K562 (cell line): ENCODE results near the gene KIF23. TPM values are rescaled to one million over a fixed set of nuclear protein-coding genes. Genes with fewer than 3 reads are reported as not detected.

Source experiments
- ATAC-seq: fragments of 200-7000 bp; cut with Tn5 transposase; 3 replicates; pipeline ENCODE4 v1.9.1; 2020; ENCODE audit warnings: moderate library complexity
- BruUV-seq: library from RNA; stranded (reverse); fragments of 400-500 nt; replicated peaks from 2 replicates; lab custom pipeline; 2021; lab: Mats Ljungman, UMichigan
- CTCF ChIA-PET: fragments of 300-600 bp; formaldehyde crosslinking; extraction: SDS; loops from one replicate; lab custom pipeline; 2021; ENCODE audit warnings: low intra/inter-chr PET ratio; lab: Yijun Ruan, JAX
- POLR2A ChIA-PET: fragments of 300-600, 350-650 bp; sonication (Branson Sonifier 250); formaldehyde crosslinking; extraction: SDS; loops from one replicate; lab custom pipeline; 2021; ENCODE audit warnings: antibody characterized with exemption, inconsistent platforms; lab: Yijun Ruan, JAX
- DNase-seq, 4 experiments: peaks; one replicate each; pipeline versions ENCODE4 v3.0.0 to v3.0.0-alpha.2; 2011 to 2018; ENCODE audit warnings: low spot score in 3 of 4, mixed read lengths in 3 of 4; ENCODE audit errors: extremely low read depth in 1 of 4
- FAIRE-seq: peaks from 2 replicates; lab custom pipeline; 2011; peaks lifted over from hg19 to GRCh38; lab: Jason Lieb, UNC
- H2AFZ ChIP-seq: 2 replicates; pipeline ENCODE4 v1.6.0; 2011; ENCODE audit warnings: low read depth, low read length, control low read depth, inconsistent platforms
- H3K27ac ChIP-seq: fragments of 200-600 bp; 3 replicates; pipeline ENCODE4 v1.8.0; 2011; ENCODE audit warnings: low read depth, mild to moderate bottlenecking, control low read depth, inconsistent platforms, low read length, moderate library complexity, mixed read lengths; ENCODE audit errors: extremely low read depth
- H3K27me3 ChIP-seq, 2 experiments: fragments of 300-600 bp in 1 of 2; 2 replicates in 1 of 2; 3 replicates in 1 of 2; pipeline versions ENCODE4 v1.6.0 to v1.8.0; 2011; ENCODE audit warnings: inconsistent platforms in 2 of 2, low read length in 2 of 2, mild to moderate bottlenecking in 1 of 2, mixed read lengths in 1 of 2, moderate library complexity in 1 of 2; ENCODE audit not compliant: control insufficient read depth in 2 of 2, insufficient read depth in 2 of 2
- H3K36me3 ChIP-seq: fragments of 300-600 bp; 3 replicates; pipeline ENCODE4 v1.8.0; 2011; ENCODE audit warnings: mild to moderate bottlenecking, low read length, inconsistent platforms; ENCODE audit not compliant: control insufficient read depth, insufficient read depth
- H3K4me1 ChIP-seq, 2 experiments: fragments of 200-600 bp in 1 of 2; replicated peaks in 1 of 2; 2 replicates in 1 of 2; 3 replicates in 1 of 2; pipeline versions ENCODE4 v1.5.1 to v1.8.0; 2011; ENCODE audit warnings: inconsistent platforms in 2 of 2, low read length in 2 of 2, mild to moderate bottlenecking in 1 of 2, mixed read lengths in 1 of 2, moderate library complexity in 1 of 2; ENCODE audit not compliant: control insufficient read depth in 2 of 2, insufficient read depth in 2 of 2
- H3K4me2 ChIP-seq: 2 replicates; pipeline ENCODE4 v1.6.1; 2011; ENCODE audit warnings: low read length, control low read depth, inconsistent platforms, mixed read lengths; ENCODE audit not compliant: insufficient read depth
- H3K4me3 ChIP-seq: fragments of 200-600 bp; sonication (generic), shearing (Covaris generic); 2 replicates; pipeline ENCODE4 v1.5.1; 2016; ENCODE audit warnings: control low read depth, inconsistent platforms
- H3K79me2 ChIP-seq: fragments of 200-600 bp; 3 replicates; pipeline ENCODE4 v1.8.0; 2011; ENCODE audit warnings: low read length, inconsistent platforms; ENCODE audit not compliant: control insufficient read depth, insufficient read depth
- H3K9ac ChIP-seq, 2 experiments: 2 replicates each; pipeline versions ENCODE4 v1.6.0 to v1.6.1; 2011; ENCODE audit warnings: low read depth in 2 of 2, low read length in 2 of 2, control low read depth in 1 of 2, inconsistent platforms in 1 of 2, mild to moderate bottlenecking in 1 of 2, mixed read lengths in 1 of 2; ENCODE audit not compliant: insufficient read depth in 1 of 2
- H3K9me1 ChIP-seq: one replicate; pipeline ENCODE4 v1.6.0; 2011; ENCODE audit warnings: inconsistent platforms, mild to moderate bottlenecking, low read length, moderate library complexity; ENCODE audit not compliant: control insufficient read depth, insufficient read depth
- H3K9me3 ChIP-seq: replicated peaks from 2 replicates; pipeline ENCODE4 v1.5.1; 2011; ENCODE audit warnings: low read depth, low read length, inconsistent platforms; ENCODE audit not compliant: control insufficient read depth, insufficient read depth
- H4K20me1 ChIP-seq: replicated peaks from 2 replicates; pipeline ENCODE4 v1.6.1; 2011; ENCODE audit warnings: low read length, inconsistent platforms, mixed read lengths; ENCODE audit not compliant: control insufficient read depth, insufficient read depth
- FOXP1 ChIP-seq: sonication (generic); formaldehyde crosslinking; IDR thresholded peaks from 2 replicates; pipeline ENCODE4 v1.8.0; 2022; ENCODE audit warnings: mild to moderate bottlenecking, missing genetic modification reagents
- HNRNPLL ChIP-seq: fragments of 200-400 bp; formaldehyde crosslinking; IDR thresholded peaks from 2 replicates; pipeline ENCODE4 v1.6.1; 2017; ENCODE audit warnings: low read length, low read depth, mild to moderate bottlenecking; ENCODE audit not compliant: poor library complexity, severe bottlenecking
- NELFE ChIP-seq: IDR thresholded peaks from 2 replicates; pipeline ENCODE4 v1.6.1; 2011; ENCODE audit warnings: mild to moderate bottlenecking; ENCODE audit not compliant: insufficient read depth, insufficient read length
- PHB2 ChIP-seq: fragments of 450-650 bp; IDR thresholded peaks from 2 replicates; pipeline ENCODE4 v1.6.1; 2017; ENCODE audit warnings: low read depth
- SAP30 ChIP-seq: fragments of 200-600 bp; sonication (generic); IDR thresholded peaks from 2 replicates; pipeline ENCODE4 v1.6.1; 2012; ENCODE audit warnings: borderline replicate concordance, low read depth, mild to moderate bottlenecking, moderate library complexity, low read length, control low read depth, inconsistent platforms; ENCODE audit not compliant: insufficient read depth, poor library complexity, severe bottlenecking
- SMAD3 ChIP-seq: fragments of 450-650 bp; formaldehyde crosslinking; conservative IDR thresholded peaks from 2 replicates; pipeline ENCODE4 v1.4.0; 2020; ENCODE audit warnings: mild to moderate bottlenecking
- SUPT5H ChIP-seq: fragments of 450-650 bp; IDR thresholded peaks from 2 replicates; pipeline ENCODE4 v1.6.1; 2016
- ZNF133 ChIP-seq: fragments of 250-450 bp; sonication (Bioruptor Pico); IDR thresholded peaks from 2 replicates; pipeline ENCODE4 v1.4.0; 2020; ENCODE audit warnings: mild to moderate bottlenecking
- ZNF778 ChIP-seq: fragments of 450-650 bp; formaldehyde crosslinking; IDR thresholded peaks from 2 replicates; pipeline ENCODE4 v1.4.0; 2020; ENCODE audit warnings: mild to moderate bottlenecking, moderate library complexity
- WGBS: fragments of 100-300 bp; shearing (Covaris generic); methylation state at CpG from one replicate; pipeline ENCODE4 v1.1.6; 2016; ENCODE audit warnings: low coverage, mixed read lengths; ENCODE audit not compliant: insufficient coverage; ENCODE audit errors: missing lambda C conversion rate; 5-methylcytosine and 5-hydroxymethylcytosine counted together
- in situ Hi-C: fragments of 300-500 bp; cut with MboI; formaldehyde crosslinking; loops from 4 replicates; pipeline ENCODE4 v1.15.0; 2018; ENCODE audit warnings: inconsistent platforms, mixed read lengths
- intact Hi-C: fragments of 100-400 bp; cut with micrococcal nuclease; formaldehyde crosslinking; loops from 2 replicates; pipeline ENCODE4 v1.14.2; 2022
- polyA plus RNA-seq, 8 experiments: library from polyadenylated mRNA; depleted of rRNA in 4 of 8; stranded (reverse) in 5 of 8; unstranded in 3 of 8; fragments of >200 nt; fragmentation: Nextera tagmentation in 2 of 8; fragmentation: Illumina TruSeq in 1 of 8; extraction: Ambion mirVana in 2 of 8; extraction: Trizol in 1 of 8; gene quantifications; 2 replicates each; pipeline versions ENCODE4 v1.2.1 to v1.2.3, GENCODE V29; 2011 to 2014; ENCODE audit warnings: inconsistent platforms in 1 of 8, missing spikeins in 1 of 8
- total RNA-seq, 7 experiments: library from RNA; depleted of rRNA in 6 of 7; stranded (reverse); fragments of >200 nt in 6 of 7; fragmentation: Illumina TruSeq in 2 of 7; extraction: Trizol in 2 of 7; gene quantifications; 2 replicates each; pipeline versions ENCODE4 v1.2.1 to v1.2.3, GENCODE V29; 2011 to 2021; ENCODE audit warnings: low replicate concordance in 1 of 7
- TF ChIP-seq, protein P1 (sequence below): fragments of 250-450 bp; sonication (Bioruptor Pico); IDR thresholded peaks from 2 replicates; pipeline ENCODE4 v1.5.0; 2021; ENCODE audit warnings: mild to moderate bottlenecking, moderate library complexity
- TF ChIP-seq, protein P2 (sequence below): fragments of 450-650 bp; conservative IDR thresholded peaks from 2 replicates; pipeline ENCODE4 v1.6.1; 2016; ENCODE audit warnings: missing genetic modification characterization, low read depth, mild to moderate bottlenecking, missing compliant biosample characterization, moderate library complexity
- TF ChIP-seq, protein P3 (sequence below): fragments of 250-450 bp; sonication (Bioruptor Pico); IDR thresholded peaks from 2 replicates; pipeline ENCODE4 v1.9.0; 2021; ENCODE audit warnings: mild to moderate bottlenecking, inconsistent platforms
- TF ChIP-seq, protein P4 (sequence below): fragments of 450-650 bp; IDR thresholded peaks from 2 replicates; pipeline ENCODE4 v1.6.1; 2016; ENCODE audit warnings: antibody characterized with exemption

KIF23 gene
- total and polyA plus RNA-seq, 9 of the 15 experiments (the other 6 are each of a cell fraction or from before 2014, with no cell fraction given): 29.4 to 58.2 (median 41.9) TPM

DNA sequence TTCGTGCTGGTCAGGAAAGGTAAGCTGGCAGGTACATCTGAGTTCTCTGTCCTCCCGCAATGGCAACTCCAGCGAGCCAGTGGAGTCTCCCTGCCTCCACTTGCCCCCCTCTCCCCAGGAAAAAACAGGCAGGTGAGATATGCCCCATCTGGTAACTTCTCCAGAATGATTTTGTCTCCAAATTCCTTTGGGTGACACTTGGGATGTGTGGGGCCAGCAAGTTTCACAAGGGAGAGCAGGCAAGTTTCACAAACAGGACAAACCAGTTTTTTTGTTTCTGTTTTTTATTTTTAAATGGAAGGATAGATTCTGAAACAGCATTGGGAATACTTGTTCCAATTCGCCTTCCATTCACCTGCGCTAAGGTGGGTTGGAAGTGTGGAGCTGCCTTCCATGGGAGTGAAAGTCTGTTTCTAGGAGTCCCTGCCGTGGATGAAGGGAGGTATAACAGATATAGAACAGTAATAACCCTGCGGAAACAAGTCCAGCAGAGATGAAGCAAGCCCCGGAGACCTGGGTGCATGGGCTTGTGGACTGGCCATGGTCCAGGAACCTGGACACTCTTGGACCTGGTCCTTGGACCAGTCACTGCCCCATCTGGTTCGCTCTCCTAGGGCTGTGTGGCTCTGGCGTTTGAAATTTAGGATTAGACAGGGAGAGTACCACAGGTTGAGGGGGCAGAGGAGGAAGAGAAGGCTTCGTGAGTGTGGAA, 22.9 kb upstream of the KIF23 start:
- in situ Hi-C loops: no loop called here
- peaks cover 0 to 8% of the 10 kb centered on the region in 2 experiments; a peak in 2 of 5 replicates for H3K4me1 ChIP-seq
- peaks cover 14 to 62% of the 10 kb centered on the region in 2 experiments; a peak in 4 of 5 replicates for H3K27me3 ChIP-seq
- BruUV-seq: no TSS peak
- no peak overlapping the region for H3K4me2 ChIP-seq
- 2% methylated on average over 11 of the region's 11 CpGs for WGBS
- no peaks in the 10 kb centered on the region for H3K36me3 ChIP-seq
- H3K9me3 ChIP-seq: no peaks in the 10 kb centered on the region
- peaks cover 10% of the 10 kb centered on the region; the same call in 1 of the 2 replicates for H4K20me1 ChIP-seq
- intact Hi-C loops: loop anchor here (10.0 kb wide), 1 partner anchor 86 kb away; no protein-coding TSS in a partner anchor
- no peaks in the 10 kb centered on the region for H3K79me2 ChIP-seq
- no peak overlapping the region for H3K9ac ChIP-seq
- ATAC-seq (no peak), FAIRE-seq (no peak), DNase-seq (no peak)
- H2AFZ ChIP-seq: no peak overlapping the region
- H3K27ac ChIP-seq: no peak overlapping the region
- no peak overlapping the region for H3K4me3 ChIP-seq
- no peaks in the 10 kb centered on the region for H3K9me1 ChIP-seq
- CTCF ChIA-PET: no interaction called here
- POLR2A ChIA-PET: interaction anchor here (0.7 to 1.3 kb wide), 2 partner anchors 27 to 130 kb away, joined by 3 to 4 read pairs; no protein-coding TSS in a partner anchor
- TF ChIP-seq FOXP1 (CRISPR knock-in tag) (no peak), NELFE (no peak), HNRNPLL (no peak), SMAD3 (CRISPR knock-in tag) (no peak), SUPT5H (no peak), PHB2 (no peak), SAP30 (no peak), ZNF133 (CRISPR knock-in tag) (no peak), ZNF778 (CRISPR knock-in tag) (no peak)
- TF ChIP-seq, protein P1, sequence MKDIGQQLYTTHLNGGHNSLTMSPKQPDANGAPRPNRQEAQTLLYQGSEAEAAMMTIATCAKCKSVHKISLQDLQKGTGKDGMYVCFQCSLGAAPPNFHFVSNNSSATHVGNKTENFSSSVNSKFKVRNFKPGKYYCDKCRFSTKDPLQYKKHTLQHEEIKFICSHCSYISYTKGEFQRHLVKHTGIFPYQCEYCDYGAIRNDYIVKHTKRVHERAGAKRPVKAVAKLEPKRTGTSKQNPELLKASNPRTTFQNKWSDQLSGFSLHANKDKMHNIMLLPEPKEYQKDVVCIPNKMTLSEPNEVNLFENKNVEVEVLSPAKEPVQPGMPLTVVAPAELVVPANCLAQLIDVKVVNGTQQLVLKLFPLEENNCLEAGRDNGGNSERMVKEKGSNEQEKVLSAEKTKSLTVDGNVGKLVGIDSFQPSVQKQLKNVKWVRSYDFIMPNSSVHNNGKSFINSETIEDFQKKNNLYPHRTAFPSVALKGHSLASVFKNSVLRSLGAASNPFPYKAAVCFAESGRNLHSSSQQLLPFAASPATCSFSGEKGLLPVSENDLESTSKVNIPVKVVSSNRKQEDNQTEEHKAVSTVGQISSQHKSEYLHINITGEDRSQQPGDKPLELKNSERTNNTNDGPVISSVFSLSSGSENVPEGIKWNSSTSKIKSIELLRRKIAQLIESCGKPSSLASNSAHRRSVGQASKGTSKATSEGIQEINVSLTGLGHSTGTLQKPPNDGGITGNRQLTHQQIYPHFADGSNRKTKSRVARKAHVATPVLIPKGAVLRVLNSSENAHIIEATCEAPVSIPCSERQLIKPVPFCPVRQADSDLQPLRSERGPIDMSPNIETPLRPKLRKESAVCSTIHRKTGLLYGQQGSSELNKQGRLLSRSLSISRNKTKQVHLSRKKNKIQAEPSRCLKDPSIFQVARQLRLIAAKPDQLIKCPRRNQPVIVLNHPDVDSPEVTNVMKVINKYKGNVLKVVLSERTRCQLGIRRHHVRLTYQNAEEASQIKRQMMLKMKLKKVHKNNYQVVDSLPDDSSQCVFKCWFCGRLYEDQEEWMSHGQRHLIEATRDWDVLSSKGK (CRISPR knock-in tag): no peak
- TF ChIP-seq, protein P2, sequence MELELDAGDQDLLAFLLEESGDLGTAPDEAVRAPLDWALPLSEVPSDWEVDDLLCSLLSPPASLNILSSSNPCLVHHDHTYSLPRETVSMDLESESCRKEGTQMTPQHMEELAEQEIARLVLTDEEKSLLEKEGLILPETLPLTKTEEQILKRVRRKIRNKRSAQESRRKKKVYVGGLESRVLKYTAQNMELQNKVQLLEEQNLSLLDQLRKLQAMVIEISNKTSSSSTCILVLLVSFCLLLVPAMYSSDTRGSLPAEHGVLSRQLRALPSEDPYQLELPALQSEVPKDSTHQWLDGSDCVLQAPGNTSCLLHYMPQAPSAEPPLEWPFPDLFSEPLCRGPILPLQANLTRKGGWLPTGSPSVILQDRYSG (tag): no peak
- TF ChIP-seq, protein P3, sequence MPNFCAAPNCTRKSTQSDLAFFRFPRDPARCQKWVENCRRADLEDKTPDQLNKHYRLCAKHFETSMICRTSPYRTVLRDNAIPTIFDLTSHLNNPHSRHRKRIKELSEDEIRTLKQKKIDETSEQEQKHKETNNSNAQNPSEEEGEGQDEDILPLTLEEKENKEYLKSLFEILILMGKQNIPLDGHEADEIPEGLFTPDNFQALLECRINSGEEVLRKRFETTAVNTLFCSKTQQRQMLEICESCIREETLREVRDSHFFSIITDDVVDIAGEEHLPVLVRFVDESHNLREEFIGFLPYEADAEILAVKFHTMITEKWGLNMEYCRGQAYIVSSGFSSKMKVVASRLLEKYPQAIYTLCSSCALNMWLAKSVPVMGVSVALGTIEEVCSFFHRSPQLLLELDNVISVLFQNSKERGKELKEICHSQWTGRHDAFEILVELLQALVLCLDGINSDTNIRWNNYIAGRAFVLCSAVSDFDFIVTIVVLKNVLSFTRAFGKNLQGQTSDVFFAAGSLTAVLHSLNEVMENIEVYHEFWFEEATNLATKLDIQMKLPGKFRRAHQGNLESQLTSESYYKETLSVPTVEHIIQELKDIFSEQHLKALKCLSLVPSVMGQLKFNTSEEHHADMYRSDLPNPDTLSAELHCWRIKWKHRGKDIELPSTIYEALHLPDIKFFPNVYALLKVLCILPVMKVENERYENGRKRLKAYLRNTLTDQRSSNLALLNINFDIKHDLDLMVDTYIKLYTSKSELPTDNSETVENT (CRISPR knock-in tag): no peak
- TF ChIP-seq, protein P4, sequence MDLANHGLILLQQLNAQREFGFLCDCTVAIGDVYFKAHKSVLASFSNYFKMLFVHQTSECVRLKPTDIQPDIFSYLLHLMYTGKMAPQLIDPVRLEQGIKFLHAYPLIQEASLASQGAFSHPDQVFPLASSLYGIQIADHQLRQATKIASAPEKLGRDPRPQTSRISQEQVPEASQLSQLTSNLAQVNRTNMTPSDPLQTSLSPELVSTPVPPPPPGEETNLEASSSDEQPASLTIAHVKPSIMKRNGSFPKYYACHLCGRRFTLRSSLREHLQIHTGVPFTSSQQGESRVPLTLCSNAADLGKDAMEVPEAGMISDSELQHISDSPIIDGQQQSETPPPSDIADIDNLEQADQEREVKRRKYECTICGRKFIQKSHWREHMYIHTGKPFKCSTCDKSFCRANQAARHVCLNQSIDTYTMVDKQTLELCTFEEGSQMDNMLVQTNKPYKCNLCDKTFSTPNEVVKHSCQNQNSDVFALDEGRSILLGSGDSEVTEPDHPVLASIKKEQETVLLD: no peak
